Esophagus squamous epithelium (tissue), 5 donors: ENCODE results near the gene ZDHHC11B. TPM values are rescaled to one million over a fixed set of nuclear protein-coding genes. Genes with fewer than 3 reads are reported as not detected.
A peak's percentile ranks its signal among the peaks of the same experiment; 100 is the strongest.

ENCODE experiments used
- DNase-seq: peaks from one replicate; lab custom pipeline; 2025; lab: John Stamatoyannopoulos, UW
- H3K27ac ChIP-seq, 4 donors: fragments of 200-600 bp; sonication (generic); one replicate each; pipeline ENCODE4 v1.5.1; 2016 to 2019; ENCODE audit warnings: mild to moderate bottlenecking in 1 of 4
- H3K27me3 ChIP-seq, 4 donors: fragments of 200-600 bp; sonication (generic); 1 replicate in 3 of 4; 2 replicates in 1 of 4; pipeline versions ENCODE4 v1.5.1 to v1.6.0; 2017 to 2021; ENCODE audit warnings: antibody characterized with exemption in 1 of 4
- H3K36me3 ChIP-seq, 3 donors: fragments of 200-600 bp; sonication (generic); one replicate each; pipeline ENCODE4 v1.5.1; 2016 to 2019
- H3K4me1 ChIP-seq, 3 donors: fragments of 200-600 bp; sonication (generic); one replicate each; pipeline ENCODE4 v1.5.1; 2017 to 2019
- H3K4me3 ChIP-seq, 4 donors: fragments of 200-600 bp; sonication (generic); 1 replicate in 3 of 4; 2 replicates in 1 of 4; pipeline ENCODE4 v1.5.1; 2016 to 2019; ENCODE audit warnings: mild to moderate bottlenecking in 2 of 4, moderate library complexity in 1 of 4
- H3K9me3 ChIP-seq, 3 donors: fragments of 200-600 bp; sonication (generic); one replicate each; pipeline ENCODE4 v1.5.1; 2016 to 2019
- CTCF ChIP-seq, 6 experiments: fragments of 450-650 bp in 4 of 6; fragments of 200-600 bp in 2 of 6; sonication (generic) in 2 of 6; IDR thresholded peaks; one replicate each; pipeline ENCODE4 v1.5.1; 2016 to 2019; ENCODE audit warnings: antibody characterized with exemption in 6 of 6, mild to moderate bottlenecking in 4 of 6, moderate library complexity in 4 of 6
- POLR2A ChIP-seq, 4 donors: fragments of 450-650 bp; IDR thresholded peaks; one replicate each; pipeline ENCODE4 v1.6.1; 2017; ENCODE audit warnings: antibody characterized with exemption in 4 of 4, mild to moderate bottlenecking in 4 of 4, moderate library complexity in 3 of 4
- WGBS, 2 donors: methylation state at CpG; one replicate each; pipeline ENCODE4 v1.1.5; 2018; 5-methylcytosine and 5-hydroxymethylcytosine counted together
- intact Hi-C: fragments of 100-400 bp; cut with DNase I; formaldehyde crosslinking; loops from one replicate; pipeline ENCODE4 v1.15.0; 2022
- total RNA-seq, 4 donors: library from RNA; depleted of rRNA; stranded (reverse); fragments of >200 nt; gene quantifications; one replicate each; pipeline ENCODE4 v1.1.0, GENCODE V29; 2016
- donor health status: DM: yes; HTN: yes; CAD: no.

ZDHHC11B gene
- total RNA-seq, 4 donors from 2014 or later: 0.44 to 4.6 (median 2.7) TPM

- H3K27me3 ChIP-seq: no peaks in the 10 kb centered on the region
- intact Hi-C loops: loop anchor here (5.0 kb wide), 1 partner anchor 228 kb away; no protein-coding TSS in a partner anchor
- TF ChIP-seq POLR2A (IDR thresholded peaks at IDR 0.05) (no peak), CTCF (IDR thresholded peaks at IDR 0.05) (no peak)
- peak overlapping the region in 1 of 4 donors; percentile 17 for H3K27ac ChIP-seq
- WGBS, 2 donors: 50% methylated on average over 1 of the region's 7 CpGs; no CpG with 5 or more reads in 1 of the 2 donors
- DNase-seq: no peak
- no peaks in the 10 kb centered on the region for H3K9me3 ChIP-seq
- peaks cover 38 to 50% (median 41%) of the 10 kb centered on the region in 3 donors for H3K4me1 ChIP-seq
- H3K36me3 ChIP-seq: no peaks in the 10 kb centered on the region
- H3K4me3 ChIP-seq: no peak overlapping the region
Measured at GRCh38 chr5:674630-675011, 109.9 kb downstream of the ZDHHC11B start.

- no peaks in the 10 kb centered on the region for H3K36me3 ChIP-seq
- no peaks in the 10 kb centered on the region for H3K27me3 ChIP-seq
- H3K4me1 ChIP-seq: peaks cover 41 to 56% (median 41%) of the 10 kb centered on the region in 3 donors
- peak overlapping the region in 2 of 4 donors; percentile 1 to 17 for H3K27ac ChIP-seq
- intact Hi-C loops: loop anchor here (5.0 kb wide), 1 partner anchor 228 kb away; no protein-coding TSS in a partner anchor
- DNase-seq: no peak
- WGBS, 2 donors: 5% methylated on average over 4 of the region's 27 CpGs; no CpG with 5 or more reads in 1 of the 2 donors
- TF ChIP-seq CTCF (IDR thresholded peaks at IDR 0.05): no peak
- TF ChIP-seq POLR2A (IDR thresholded peaks at IDR 0.05): no peak
- H3K9me3 ChIP-seq: no peaks in the 10 kb centered on the region
- no peak overlapping the region for H3K4me3 ChIP-seq
Measured at GRCh38 chr5:673831-674629, 110.5 kb downstream of the ZDHHC11B start.

GRCh38 chr5:673161-673830, 111.2 kb downstream of the ZDHHC11B start:
- Histone ChIP-seq H3K27ac (peak overlapping the region in 3 of 4 donors; percentile 1 to 44 (median 19)), H3K9me3 (no peaks in the 10 kb centered on the region), H3K27me3 (no peaks in the 10 kb centered on the region), H3K4me1 (peaks cover 41 to 62% (median 41%) of the 10 kb centered on the region in 3 donors), H3K4me3 (peak overlapping the region in 3 of 4 donors; percentile 7 to 21 (median 15)), H3K36me3 (no peaks in the 10 kb centered on the region)
- 20% methylated on average over 2 of the region's 19 CpGs; no CpG with 5 or more reads in 1 of the 2 donors for WGBS, 2 donors
- DNase-seq: no peak
- intact Hi-C loops: loop anchor here (5.0 kb wide), 1 partner anchor 229 kb away; no protein-coding TSS in a partner anchor
- TF ChIP-seq POLR2A (IDR thresholded peaks at IDR 0.05) (no peak), CTCF (IDR thresholded peaks at IDR 0.05) (no peak)

GRCh38 chr5:672329-673160, 112.0 kb downstream of the ZDHHC11B start:
- H3K4me3 ChIP-seq: peak overlapping the region in 3 of 4 donors; percentile 7 to 21 (median 15)
- H3K27me3 ChIP-seq: no peaks in the 10 kb centered on the region
- intact Hi-C loops: loop anchor here (5.0 kb wide), 1 partner anchor 230 kb away; no protein-coding TSS in a partner anchor
- H3K4me1 ChIP-seq: peaks cover 41 to 62% (median 41%) of the 10 kb centered on the region in 3 donors
- H3K9me3 ChIP-seq: no peaks in the 10 kb centered on the region
- no peak for DNase-seq
- TF ChIP-seq POLR2A (IDR thresholded peaks at IDR 0.05) (no peak), CTCF (IDR thresholded peaks at IDR 0.05) (peak in 1 of 6 experiments; percentile 4)
- WGBS, 2 donors: 3 to 8% methylated on average over 9 to 12 of the region's 27 CpGs
- peak overlapping the region; percentile 5 to 68 (median 39) for H3K27ac ChIP-seq
- peaks cover 0 to 2% (median 0%) of the 10 kb centered on the region in 3 donors for H3K36me3 ChIP-seq
